Breast epithelium (tissue), 4 donors: ENCODE results near the gene DDX47. TPM values are rescaled to one million over a fixed set of nuclear protein-coding genes. Genes with fewer than 3 reads are reported as not detected.
A peak's percentile ranks its signal among the peaks of the same experiment; 100 is the strongest.

Experiments used
- DNase-seq, 2 donors: peaks; one replicate each; pipeline ENCODE4 v3.0.0-alpha.2; 2019; ENCODE audit warnings: low spot score in 2 of 2
- H3K27ac ChIP-seq, 2 donors: fragments of 200-600 bp; sonication (generic) in 1 of 2; one replicate each; pipeline ENCODE4 v1.5.1; 2016 to 2019; ENCODE audit warnings: mild to moderate bottlenecking in 1 of 2
- H3K27me3 ChIP-seq, 2 donors: fragments of 200-600 bp; sonication (generic) in 1 of 2; one replicate each; pipeline versions ENCODE4 v1.5.1 to v1.6.0; 2017 to 2019; ENCODE audit warnings: control low read depth in 1 of 2, mild to moderate bottlenecking in 1 of 2
- H3K36me3 ChIP-seq: fragments of 200-600 bp; one replicate; pipeline ENCODE4 v1.5.1; 2019
- H3K4me1 ChIP-seq, 2 donors: fragments of 200-600 bp; sonication (generic); one replicate each; pipeline ENCODE4 v1.5.1; 2016 to 2019; ENCODE audit warnings: control low read depth in 1 of 2
- H3K4me3 ChIP-seq, 3 donors: fragments of 200-600 bp; sonication (generic); 1 replicate in 2 of 3; 2 replicates in 1 of 3; pipeline ENCODE4 v1.5.1; 2016 to 2019; ENCODE audit warnings: mild to moderate bottlenecking in 3 of 3, moderate library complexity in 2 of 3
- H3K9me3 ChIP-seq, 2 donors: fragments of 200-600 bp; sonication (generic) in 1 of 2; one replicate each; pipeline ENCODE4 v1.5.1; 2016 to 2019; ENCODE audit warnings: control low read depth in 1 of 2
- CTCF ChIP-seq, 3 donors: fragments of 450-650 bp; IDR thresholded peaks; one replicate each; pipeline ENCODE4 v1.5.1; 2016 to 2017; ENCODE audit warnings: antibody characterized with exemption in 3 of 3, mild to moderate bottlenecking in 3 of 3, moderate library complexity in 3 of 3
- POLR2A ChIP-seq: fragments of 450-650 bp; IDR thresholded peaks from one replicate; pipeline ENCODE4 v1.6.1; 2016; ENCODE audit warnings: antibody characterized with exemption, mild to moderate bottlenecking, moderate library complexity
- POLR2AphosphoS5 ChIP-seq, 3 donors: sonication (generic); formaldehyde crosslinking; IDR thresholded peaks; one replicate each; pipeline ENCODE4 v1.6.1; 2017; ENCODE audit warnings: antibody characterized with exemption in 3 of 3
- intact Hi-C: fragments of 100-400 bp; cut with DNase I; formaldehyde crosslinking; loops from one replicate; pipeline ENCODE4 v1.15.1; 2023; ENCODE audit warnings: low total_unique reads
- total RNA-seq, 3 donors: library from RNA; depleted of rRNA; stranded (reverse); fragments of >200 nt; gene quantifications; one replicate each; pipeline ENCODE4 v1.1.0, GENCODE V29; 2016

Gene DDX47
- total RNA-seq, 3 donors from 2014 or later, result 44.8 to 81.1 (median 60.0) TPM

- H3K27ac ChIP-seq, result no peak overlapping the region
- peaks cover 10% of the 10 kb centered on the region for H3K36me3 ChIP-seq
- peaks cover 4 to 12% of the 10 kb centered on the region in 2 donors for H3K4me1 ChIP-seq
- H3K4me3 ChIP-seq, result no peak overlapping the region
- DNase-seq, result no peak
- intact Hi-C loops, result no loop called here
- TF ChIP-seq POLR2AphosphoS5 (IDR thresholded peaks at IDR 0.05) (no peak), CTCF (IDR thresholded peaks at IDR 0.05) (no peak), POLR2A (no peak)
- H3K27me3 ChIP-seq, result no peaks in the 10 kb centered on the region
- no peaks in the 10 kb centered on the region for H3K9me3 ChIP-seq
These were observed 9.7 kb downstream of the DDX47 start for GRCh38 chr12:12822886-12823285.

- Histone ChIP-seq H3K4me1 (peaks cover 4 to 12% of the 10 kb centered on the region in 2 donors), H3K4me3 (no peak overlapping the region), H3K36me3 (peaks cover 10% of the 10 kb centered on the region), H3K9me3 (no peaks in the 10 kb centered on the region), H3K27ac (no peak overlapping the region), H3K27me3 (no peaks in the 10 kb centered on the region)
- DNase-seq, result no peak
- TF ChIP-seq POLR2AphosphoS5 (IDR thresholded peaks at IDR 0.05), result no peak
- no peak for TF ChIP-seq CTCF (IDR thresholded peaks at IDR 0.05)
- TF ChIP-seq POLR2A, result no peak
- intact Hi-C loops, result no loop called here
These were observed 10.2 kb downstream of the DDX47 start for GRCh38 chr12:12823300-12823699.

GRCh38 chr12:12823811-12824210 is 10.7 kb downstream of the DDX47 start:
- Histone ChIP-seq H3K4me1 (peaks cover 4 to 12% of the 10 kb centered on the region in 2 donors), H3K36me3 (peaks cover 10% of the 10 kb centered on the region), H3K9me3 (no peaks in the 10 kb centered on the region), H3K27me3 (no peaks in the 10 kb centered on the region), H3K4me3 (no peak overlapping the region), H3K27ac (no peak overlapping the region)
- TF ChIP-seq POLR2AphosphoS5 (IDR thresholded peaks at IDR 0.05), result no peak
- TF ChIP-seq CTCF (IDR thresholded peaks at IDR 0.05), result no peak
- no peak for TF ChIP-seq POLR2A
- DNase-seq, result no peak
- intact Hi-C loops, result no loop called here

GRCh38 chr12:12835378-12836146 is 22.4 kb downstream of the DDX47 start:
- Histone ChIP-seq H3K4me1 (no peaks in the 10 kb centered on the region), H3K36me3 (no peaks in the 10 kb centered on the region), H3K4me3 (no peak overlapping the region), H3K27ac (peak overlapping the region; percentile 62 to 74), H3K9me3 (no peaks in the 10 kb centered on the region), H3K27me3 (no peaks in the 10 kb centered on the region)
- TF ChIP-seq POLR2AphosphoS5 (IDR thresholded peaks at IDR 0.05) (no peak), POLR2A (no peak), CTCF (IDR thresholded peaks at IDR 0.05) (no peak)
- intact Hi-C loops, result no loop called here
- no peak for DNase-seq

- TF ChIP-seq POLR2AphosphoS5 (IDR thresholded peaks at IDR 0.05), result no peak
- no peak for TF ChIP-seq POLR2A
- no peak for TF ChIP-seq CTCF (IDR thresholded peaks at IDR 0.05)
- H3K4me3 ChIP-seq, result no peak overlapping the region
These were observed 23.4 kb downstream of the DDX47 start for GRCh38 chr12:12836571-12836970.

More at GRCh38 chr12:12836571-12836970, 23.4 kb downstream of the DDX47 start:
- intact Hi-C loops, result no loop called here
- Histone ChIP-seq H3K36me3 (no peaks in the 10 kb centered on the region), H3K27ac (peak overlapping the region in 1 of 2 donors; percentile 60), H3K9me3 (no peaks in the 10 kb centered on the region), H3K27me3 (no peaks in the 10 kb centered on the region), H3K4me1 (no peaks in the 10 kb centered on the region)
- DNase-seq, result no peak
